Ishikawa (cell line): ENCODE data around the gene PHRF1.

Experiments
- CEBPB ChIP-seq: IDR thresholded peaks from 2 replicates; pipeline ENCODE4 v1.6.1; 2012
- CREB1 ChIP-seq: IDR thresholded peaks from 2 replicates; pipeline ENCODE4 v1.6.1; 2012; ENCODE audit warnings: low read depth
- EGR1 ChIP-seq: IDR thresholded peaks from 2 replicates; pipeline ENCODE4 v1.6.1; 2012
- EP300 ChIP-seq: IDR thresholded peaks from 2 replicates; pipeline ENCODE4 v1.6.1; 2012; ENCODE audit warnings: borderline replicate concordance
- FOXM1 ChIP-seq: IDR thresholded peaks from 2 replicates; pipeline ENCODE4 v1.6.1; 2012; ENCODE audit warnings: low read depth, borderline replicate concordance
- NFIC ChIP-seq: IDR thresholded peaks from 2 replicates; pipeline ENCODE4 v1.6.1; 2012
- RAD21 ChIP-seq: IDR thresholded peaks from 2 replicates; pipeline ENCODE4 v1.6.1; 2012; ENCODE audit warnings: low read depth
- REST ChIP-seq: IDR thresholded peaks from 2 replicates; pipeline ENCODE4 v1.6.1; 2012; ENCODE audit warnings: low read depth, mild to moderate bottlenecking
- TAF1 ChIP-seq: IDR thresholded peaks from 2 replicates; pipeline ENCODE4 v1.6.1; 2012; ENCODE audit warnings: low read depth, mild to moderate bottlenecking
- TCF12 ChIP-seq: IDR thresholded peaks from 2 replicates; pipeline ENCODE4 v1.6.1; 2012; ENCODE audit warnings: low read depth
- TEAD4 ChIP-seq: IDR thresholded peaks from 2 replicates; pipeline ENCODE4 v1.6.1; 2012
- USF1 ChIP-seq: IDR thresholded peaks from 2 replicates; pipeline ENCODE4 v1.6.1; 2012
- YY1 ChIP-seq: IDR thresholded peaks from 2 replicates; pipeline ENCODE4 v1.6.1; 2012; ENCODE audit warnings: low read depth
- ZBTB7A ChIP-seq: IDR thresholded peaks from 2 replicates; pipeline ENCODE4 v1.6.1; 2012; ENCODE audit warnings: low read depth
- TF ChIP-seq, protein P1 (sequence below): IDR thresholded peaks from 2 replicates; pipeline ENCODE4 v1.6.1; 2012

The PHRF1 gene

GRCh38 chr11:637593-638521 is 61.6 kb downstream of the PHRF1 start:
- TF ChIP-seq ZBTB7A (no peak), EGR1 (no peak), CEBPB (no peak), TEAD4 (no peak), REST (no peak), RAD21 (no peak), TCF12 (no peak), NFIC (no peak), TAF1 (no peak), CREB1 (no peak), EP300 (no peak), USF1 (no peak)
- TF ChIP-seq, protein P1, sequence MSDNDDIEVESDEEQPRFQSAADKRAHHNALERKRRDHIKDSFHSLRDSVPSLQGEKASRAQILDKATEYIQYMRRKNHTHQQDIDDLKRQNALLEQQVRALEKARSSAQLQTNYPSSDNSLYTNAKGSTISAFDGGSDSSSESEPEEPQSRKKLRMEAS, result no peak

GRCh38 chr11:638631-639331 is 62.5 kb downstream of the PHRF1 start:
- TF ChIP-seq EP300 (no peak), USF1 (no peak), TCF12 (no peak), RAD21 (no peak), CEBPB (no peak), TAF1 (no peak), CREB1 (no peak), TEAD4 (no peak), EGR1 (no peak), REST (no peak), YY1 (no peak), NFIC (no peak)
- TF ChIP-seq, protein P1, result no peak

GRCh38 chr11:639332-639955 is 63.2 kb downstream of the PHRF1 start:
- TF ChIP-seq NFIC (no peak), TEAD4 (no peak), FOXM1 (no peak), EGR1 (no peak), RAD21 (no peak), EP300 (no peak), REST (no peak)
- TF ChIP-seq, protein P1, result no peak
